Caco-2 (cell line): ENCODE results near the gene RBM4B. TPM values are rescaled to one million over a fixed set of nuclear protein-coding genes. Genes with fewer than 3 reads are reported as not detected.
A peak's percentile ranks its signal among the peaks of the same experiment; 100 is the strongest.

ENCODE experiments used
- BruUV-seq: library from RNA; stranded (reverse); fragments of 400-500 nt; replicated peaks from 2 replicates; lab custom pipeline; 2021; lab: Mats Ljungman, UMichigan
- CTCF ChIA-PET: fragments of 300-600 bp; sonication (Branson Sonifier 250); formaldehyde crosslinking; loops from one replicate; lab custom pipeline; 2022; ENCODE audit warnings: antibody characterized with exemption; lab: Charles Lee
- POLR2A ChIA-PET: fragments of 300-600 bp; sonication (Branson Sonifier 250); formaldehyde crosslinking; loops from one replicate; lab custom pipeline; 2022; ENCODE audit warnings: antibody characterized with exemption; lab: Charles Lee
- DNase-seq, 2 experiments: peaks; one replicate each; pipeline versions ENCODE4 v3.0.0 to v3.0.0-alpha.2; 2020 to 2022
- H3K27me3 ChIP-seq: replicated peaks from 2 replicates; pipeline ENCODE4 v1.6.0; 2011; ENCODE audit warnings: low read length; ENCODE audit not compliant: control insufficient read depth, insufficient read depth
- H3K36me3 ChIP-seq: 2 replicates; pipeline ENCODE4 v1.5.1; 2011; ENCODE audit warnings: low read length; ENCODE audit not compliant: control insufficient read depth, insufficient read depth
- H3K4me1 ChIP-seq: fragments of 250-450 bp; sonication (Bioruptor Pico); 2 replicates; pipeline ENCODE4 v1.5.1; 2020; ENCODE audit warnings: mild to moderate bottlenecking
- H3K4me3 ChIP-seq: 2 replicates; pipeline ENCODE4 v1.5.1; 2011; ENCODE audit warnings: low read depth, mild to moderate bottlenecking, control low read depth, low read length
- H3K9me3 ChIP-seq: fragments of 250-450 bp; sonication (Bioruptor Pico); 2 replicates; pipeline ENCODE4 v1.5.1; 2020; ENCODE audit warnings: mild to moderate bottlenecking, moderate library complexity
- H3K27ac Mint-ChIP-seq: one replicate; pipeline ENCODE4 v1.8.0; 2022; ENCODE audit warnings: mixed read lengths; ENCODE audit not compliant: unreplicated experiment
- H3K27me3 Mint-ChIP-seq: one replicate; pipeline ENCODE4 v1.8.0; 2022; ENCODE audit warnings: mixed read lengths; ENCODE audit not compliant: insufficient read depth, unreplicated experiment
- H3K36me3 Mint-ChIP-seq: one replicate; pipeline ENCODE4 v1.8.0; 2022; ENCODE audit warnings: mild to moderate bottlenecking, mixed read lengths; ENCODE audit not compliant: insufficient read depth, unreplicated experiment
- H3K4me1 Mint-ChIP-seq: one replicate; pipeline ENCODE4 v1.8.0; 2022; ENCODE audit warnings: low read depth, mixed read lengths; ENCODE audit not compliant: unreplicated experiment
- H3K4me3 Mint-ChIP-seq: one replicate; pipeline ENCODE4 v1.8.0; 2022; ENCODE audit warnings: mild to moderate bottlenecking, moderate library complexity, mixed read lengths; ENCODE audit not compliant: unreplicated experiment
- H3K9me3 Mint-ChIP-seq: one replicate; pipeline ENCODE4 v1.8.0; 2022; ENCODE audit warnings: mixed read lengths; ENCODE audit not compliant: unreplicated experiment
- CTCF ChIP-seq, 2 experiments: fragments of 200-600 bp in 1 of 2; IDR thresholded peaks; 1 replicate in 1 of 2; 2 replicates in 1 of 2; pipeline versions ENCODE4 v1.5.1 to v1.8.0; 2011 to 2022; ENCODE audit warnings: antibody characterized with exemption in 1 of 2, control low read depth in 1 of 2, inconsistent platforms in 1 of 2, low read depth in 1 of 2, low read length in 1 of 2, mild to moderate bottlenecking in 1 of 2, moderate library complexity in 1 of 2; ENCODE audit not compliant: insufficient read depth in 1 of 2, severe bottlenecking in 1 of 2, unreplicated experiment in 1 of 2
- intact Hi-C: fragments of 100-400 bp; cut with micrococcal nuclease; formaldehyde crosslinking; loops from one replicate; pipeline ENCODE4 v1.10.0; 2022; ENCODE audit not compliant: unreplicated experiment
- total RNA-seq: library from RNA; stranded (reverse); gene quantifications from 2 replicates; pipeline ENCODE4 v1.2.3, GENCODE V29; 2022

The RBM4B gene
- total RNA-seq, 1 experiment from 2014 or later, result 45.8 TPM

GRCh38 chr11:66676282-66676919 is 1.3 kb downstream of the RBM4B start:
- CTCF ChIA-PET, result interaction anchor here (2.4 to 2.6 kb wide), 3 partner anchors 10 to 84 kb away, joined by 6 to 32 read pairs (median 14); partner anchors contain the start of genes CCDC87, CCS and RBM4
- H3K9me3 Mint-ChIP-seq, result no peaks in the 10 kb centered on the region
- peak overlapping the region; percentile 71 for H3K4me3 ChIP-seq
- intact Hi-C loops, result loop anchor here (5.0 kb wide), 1 partner anchor 156 kb away; no protein-coding TSS in a partner anchor
- H3K9me3 ChIP-seq, result no peaks in the 10 kb centered on the region
- H3K27me3 Mint-ChIP-seq, result no peaks in the 10 kb centered on the region
- POLR2A ChIA-PET, result interaction anchor here (2.4 to 2.8 kb wide), 6 partner anchors 17 to 238 kb away, joined by 12 to 62 read pairs (median 30); partner anchors contain the start of genes DPP3, MRPL11, RBM14 and RBM4
- peak overlapping the region; percentile 94 for H3K4me3 Mint-ChIP-seq
- H3K27me3 ChIP-seq, result no peaks in the 10 kb centered on the region
- peaks cover 64% of the 10 kb centered on the region for H3K36me3 Mint-ChIP-seq
- no peak for TF ChIP-seq CTCF (IDR thresholded peaks at IDR 0.05; ENCODE audit: insufficient read depth in 1 of 2, low read depth in 1 of 2, low read length in 1 of 2, severe bottlenecking in 1 of 2, unreplicated experiment in 1 of 2)
- peaks cover 21% of the 10 kb centered on the region for H3K4me1 ChIP-seq
- DNase-seq, result no peak
- peaks cover 4% of the 10 kb centered on the region; the same call in 1 of the 2 replicates for H3K36me3 ChIP-seq
- peak overlapping the region; percentile 98 for H3K27ac Mint-ChIP-seq
- TSS peak; percentile 36 for BruUV-seq
- H3K4me1 Mint-ChIP-seq, result peaks cover 16% of the 10 kb centered on the region

GRCh38 chr11:66674964-66675602 is 2.6 kb downstream of the RBM4B start:
- no peak overlapping the region for H3K4me3 ChIP-seq
- H3K9me3 ChIP-seq, result no peaks in the 10 kb centered on the region
- Mint-ChIP-seq H3K4me3 (peak overlapping the region; percentile 5), H3K36me3 (peaks cover 77% of the 10 kb centered on the region), H3K4me1 (peaks cover 16% of the 10 kb centered on the region), H3K27ac (no peak overlapping the region), H3K9me3 (no peaks in the 10 kb centered on the region), H3K27me3 (no peaks in the 10 kb centered on the region)
- CTCF ChIA-PET, result interaction anchor here (0.5 kb wide), 1 partner anchor 211 kb away, joined by 4 read pairs; no protein-coding TSS in a partner anchor
- no peak for DNase-seq
- no TSS peak for BruUV-seq
- intact Hi-C loops, result loop anchor here (5.0 kb wide), 1 partner anchor 157 kb away; no protein-coding TSS in a partner anchor
- no peaks in the 10 kb centered on the region for H3K27me3 ChIP-seq
- peaks cover 21% of the 10 kb centered on the region for H3K4me1 ChIP-seq
- peaks cover 4% of the 10 kb centered on the region; the same call in 1 of the 2 replicates for H3K36me3 ChIP-seq
- TF ChIP-seq CTCF (IDR thresholded peaks at IDR 0.05; ENCODE audit: insufficient read depth in 1 of 2, low read depth in 1 of 2, low read length in 1 of 2, severe bottlenecking in 1 of 2, unreplicated experiment in 1 of 2), result no peak
- POLR2A ChIA-PET, result interaction anchor here (1.4 kb wide), 1 partner anchor 37 kb away, joined by 7 read pairs; the partner anchor contains the start of gene RBM4

GRCh38 chr11:66670816-66671215 is 6.9 kb downstream of the RBM4B start:
- peaks cover 10% of the 10 kb centered on the region for H3K4me1 ChIP-seq
- no peaks in the 10 kb centered on the region for H3K9me3 ChIP-seq
- no peak for TF ChIP-seq CTCF (IDR thresholded peaks at IDR 0.05; ENCODE audit: insufficient read depth in 1 of 2, low read depth in 1 of 2, low read length in 1 of 2, severe bottlenecking in 1 of 2, unreplicated experiment in 1 of 2)
- no peaks in the 10 kb centered on the region for H3K27me3 ChIP-seq
- Mint-ChIP-seq H3K9me3 (no peaks in the 10 kb centered on the region), H3K27me3 (no peaks in the 10 kb centered on the region), H3K36me3 (peaks cover 89% of the 10 kb centered on the region), H3K4me3 (no peak overlapping the region), H3K27ac (no peak overlapping the region), H3K4me1 (peaks cover 9% of the 10 kb centered on the region)
- intact Hi-C loops, result no loop called here
- POLR2A ChIA-PET, result no interaction called here
- peaks cover 5% of the 10 kb centered on the region; the same call in 1 of the 2 replicates for H3K36me3 ChIP-seq
- no peak overlapping the region for H3K4me3 ChIP-seq
- CTCF ChIA-PET, result no interaction called here
- DNase-seq, result no peak
- BruUV-seq, result no TSS peak
